Endometrial microvascular endothelial cells (primary cell): ENCODE data around the gene GET4. TPM values are rescaled to one million over a fixed set of nuclear protein-coding genes. Genes with fewer than 3 reads are reported as not detected.

Source experiments
- in situ Hi-C: cut with HindIII; loops from 2 replicates; pipeline ENCODE4 v1.10.0; 2017; ENCODE audit warnings: low sequenced_read_pairs, low pct_unique_long_range_greater_than_20kb; ENCODE audit errors: inconsistent ontology term
- total RNA-seq: library from RNA; depleted of rRNA; stranded (reverse); fragments of >200 nt; gene quantifications from one replicate; pipeline ENCODE4 v1.2.3, GENCODE V29; 2015; ENCODE audit errors: inconsistent ontology term

The GET4 gene
- 45.6 TPM for total RNA-seq

- in situ Hi-C loops, result no loop called here
These were observed at the start of gene GET4 for GRCh38 chr7:876077-876971. Gene GET4 (plus strand): TSS chr7:876554. CDS start chr7:876646, 92 bp downstream.

- in situ Hi-C loops, result no loop called here
These were observed 47.4 kb upstream of the GET4 start for GRCh38 chr7:828793-829561.

DNA sequence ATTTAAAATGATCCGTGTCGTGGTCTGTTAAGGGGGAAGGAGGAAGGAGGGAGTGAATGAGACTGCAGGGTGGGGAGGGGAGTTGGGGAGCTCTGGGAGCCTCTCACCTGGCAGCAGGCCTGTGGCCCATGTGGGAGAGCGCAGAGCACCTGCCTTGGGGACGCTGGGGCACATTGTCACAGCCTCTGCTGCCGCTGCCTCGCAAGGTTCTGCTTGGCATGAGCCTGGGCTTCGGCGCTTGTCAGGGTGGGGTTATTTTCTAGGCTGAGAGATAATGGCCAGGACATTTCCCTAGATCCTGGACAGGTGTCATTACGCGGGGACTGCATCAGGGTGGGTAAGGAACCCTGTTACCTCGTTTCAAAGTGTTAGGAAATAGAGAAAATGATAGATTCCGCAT, 46.3 kb upstream of the GET4 start:
- in situ Hi-C loops, result no loop called here

- in situ Hi-C loops, result no loop called here
These were observed 44.7 kb upstream of the GET4 start for GRCh38 chr7:831596-832166.

DNA sequence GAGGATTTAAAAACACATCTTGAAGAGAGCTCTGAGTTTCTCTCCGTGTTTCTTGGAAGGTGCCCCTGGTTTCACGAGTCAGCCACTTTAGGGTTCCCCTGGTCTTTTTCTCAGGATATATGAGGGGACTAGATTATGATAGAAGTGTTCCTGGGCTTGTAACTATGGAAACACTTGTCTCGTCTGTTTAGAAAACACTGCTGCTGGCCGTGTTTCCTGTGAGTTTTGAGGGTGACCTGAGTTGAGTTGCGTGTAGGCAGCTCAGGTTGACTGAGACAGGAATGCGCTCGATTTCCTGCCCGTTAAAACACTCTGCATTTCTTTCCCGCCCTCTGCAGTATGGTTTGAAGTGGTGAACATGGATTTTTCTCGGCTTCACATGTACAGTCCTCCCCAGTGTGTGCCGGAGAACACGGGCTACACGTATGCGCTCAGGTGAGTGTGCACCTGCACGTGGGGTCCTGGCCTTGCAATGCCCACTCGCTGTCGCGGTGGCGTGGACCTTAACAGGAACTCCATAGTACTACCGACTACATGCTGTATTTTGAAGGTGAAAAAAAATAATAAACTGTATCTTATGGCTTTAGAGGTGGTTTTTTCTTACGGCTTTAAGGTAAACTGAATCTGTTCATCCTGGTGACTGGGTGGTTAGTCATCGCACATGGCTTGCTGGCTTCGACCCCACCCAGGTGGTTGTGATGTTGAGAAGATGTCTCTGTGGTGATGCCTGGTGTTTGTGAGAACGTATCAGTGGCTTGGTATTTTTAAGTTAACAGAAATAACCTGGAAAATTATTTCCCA, 44.0 kb upstream of the GET4 start, which contains the start of gene SUN1:
TSS of gene SUN1 (plus strand) at position 310 of the 801 bp plus-strand sequence. CDS start at position 359, 49 bp downstream.
- in situ Hi-C loops, result no loop called here

DNA sequence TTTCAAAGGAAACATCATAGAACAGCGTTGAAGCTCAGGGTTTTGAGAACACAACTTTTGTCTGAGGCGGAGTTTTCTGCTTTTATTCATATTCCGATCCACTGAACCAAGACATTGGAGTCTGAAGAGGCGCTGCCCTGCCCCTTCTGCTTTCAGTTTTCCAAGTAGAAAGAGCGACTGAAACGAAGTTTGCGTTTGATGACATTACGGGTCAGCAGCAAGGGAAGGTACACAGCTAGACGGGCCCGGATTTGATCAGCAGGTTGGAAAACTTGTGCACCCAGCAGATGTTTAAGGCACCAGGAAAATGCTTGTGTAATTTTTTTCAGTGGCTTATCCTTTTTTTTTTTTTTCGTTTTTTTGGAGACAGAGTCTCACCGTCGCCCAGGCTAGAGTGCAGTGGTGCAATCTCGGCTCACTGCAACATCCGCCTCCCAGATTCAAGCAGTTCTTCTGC, 43.4 kb upstream of the GET4 start:
- in situ Hi-C loops, result no loop called here

GRCh38 chr7:833601-834258, 42.6 kb upstream of the GET4 start:
- in situ Hi-C loops, result no loop called here

- in situ Hi-C loops, result no loop called here
These were observed 42.1 kb upstream of the GET4 start for GRCh38 chr7:834277-834676.

GRCh38 chr7:835021-835420, 41.3 kb upstream of the GET4 start:
- in situ Hi-C loops, result no loop called here

DNA sequence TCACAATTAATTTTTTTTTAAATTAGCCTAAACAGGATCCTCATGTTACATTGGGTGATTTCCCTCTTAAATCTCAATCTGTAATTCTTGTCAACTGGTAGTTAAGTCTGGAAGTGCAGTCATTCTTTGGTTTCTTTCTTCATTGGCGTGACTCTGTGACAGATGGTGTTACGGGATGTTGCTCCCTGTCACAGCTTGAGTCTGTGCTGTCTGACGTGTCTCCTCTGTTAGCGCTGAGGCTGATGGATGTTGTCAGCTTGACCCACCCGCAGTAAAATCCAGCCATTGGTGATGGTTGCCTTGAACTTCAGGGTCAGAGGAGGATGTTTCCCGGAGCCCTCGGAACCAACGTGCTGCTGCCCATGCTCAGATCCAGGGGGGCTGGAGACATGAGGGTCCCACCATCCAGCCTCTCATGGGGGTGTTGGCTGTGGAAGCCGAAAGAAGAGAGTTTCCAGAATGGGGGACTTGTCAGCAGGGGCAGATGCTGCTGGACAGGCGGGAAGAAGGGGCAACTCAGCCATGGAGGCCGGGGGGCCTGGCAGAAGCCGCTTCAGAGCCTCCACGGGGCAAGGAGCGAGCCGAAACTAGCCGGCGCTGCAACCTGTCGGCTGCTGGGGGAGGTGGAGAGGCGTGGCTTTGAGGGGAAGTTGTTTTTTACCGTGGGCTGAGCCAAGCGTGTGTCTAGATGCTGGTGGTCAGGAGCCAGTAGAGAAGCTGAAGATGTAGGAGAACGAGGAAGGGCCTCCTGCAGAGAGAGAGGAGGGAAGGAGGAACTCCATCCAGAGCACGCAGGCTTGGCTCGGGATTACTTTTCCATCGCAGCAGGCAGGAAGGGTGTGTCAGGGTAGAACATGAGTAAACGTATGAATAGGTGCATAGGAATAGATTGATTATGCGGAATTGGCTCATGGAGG, 40.6 kb upstream of the GET4 start:
- in situ Hi-C loops, result no loop called here

DNA sequence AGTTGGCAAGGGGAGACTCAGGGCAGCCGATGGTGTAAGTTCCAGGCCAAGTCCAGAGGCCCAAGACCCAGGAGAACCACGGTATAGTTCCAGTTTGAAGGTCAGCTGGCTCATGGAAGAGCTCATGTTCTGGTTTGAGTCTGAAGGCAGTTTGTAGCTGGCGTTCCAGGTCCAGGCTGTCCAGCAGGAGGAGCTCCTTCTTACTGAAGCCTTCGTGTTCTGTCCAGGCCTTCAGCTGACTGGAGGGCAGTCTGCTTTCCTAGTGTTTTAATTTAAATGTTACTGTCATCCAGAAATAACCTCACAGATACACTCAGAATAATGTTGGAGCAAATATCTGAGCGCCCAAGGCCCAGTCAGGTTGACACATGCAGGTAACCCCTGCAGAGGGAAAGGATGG, 39.9 kb upstream of the GET4 start:
- in situ Hi-C loops, result no loop called here

- in situ Hi-C loops, result no loop called here
These were observed 39.4 kb upstream of the GET4 start for GRCh38 chr7:837001-837400.

- in situ Hi-C loops, result no loop called here
These were observed 36.3 kb upstream of the GET4 start for GRCh38 chr7:840001-840600.

- in situ Hi-C loops, result no loop called here
These were observed 34.4 kb upstream of the GET4 start for GRCh38 chr7:841943-842342.

DNA sequence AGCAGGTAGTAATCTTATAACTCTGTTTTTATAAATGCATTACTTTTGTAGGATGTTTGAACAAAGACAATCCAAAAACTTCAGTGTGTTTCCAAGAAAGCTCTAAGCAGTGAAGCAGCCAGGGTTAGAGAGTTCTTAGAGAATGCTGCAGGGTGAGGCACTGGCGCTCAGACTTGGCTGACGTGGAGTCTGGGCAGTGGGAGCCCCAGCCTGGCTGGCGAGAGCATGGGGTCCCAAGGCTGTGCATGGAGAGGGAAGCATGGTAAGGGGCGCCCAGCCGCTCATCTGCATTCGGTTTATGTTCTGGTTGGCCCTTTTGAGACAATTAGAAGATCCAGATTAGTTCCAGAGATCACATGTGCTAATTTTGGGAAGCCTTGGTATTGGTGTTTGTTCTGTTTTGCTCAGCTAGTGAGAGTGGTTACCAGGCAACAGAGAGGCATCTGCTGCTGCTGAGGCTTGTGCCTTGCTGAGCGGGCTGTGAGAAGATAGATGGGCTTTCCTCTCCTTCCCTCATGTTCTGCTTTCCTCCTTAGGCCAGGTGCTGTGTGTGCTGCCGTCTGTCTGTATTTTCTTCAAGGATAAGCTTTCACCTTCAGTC, 33.8 kb upstream of the GET4 start:
- in situ Hi-C loops, result no loop called here

- in situ Hi-C loops, result no loop called here
These were observed 33.1 kb upstream of the GET4 start for GRCh38 chr7:843230-843629.

- in situ Hi-C loops, result no loop called here
These were observed 32.3 kb upstream of the GET4 start for GRCh38 chr7:844043-844442.
